Eye (tissue), 1 donor: ENCODE results near the gene CC2D2B.
A peak's percentile ranks its signal among the peaks of the same experiment; 100 is the strongest.
"Not testable (repeated sequence)": the region's sequence is repeated elsewhere in the genome, so short reads cannot be mapped to it uniquely, and the experiment has no call there.

Experiments
- DNase-seq: peaks from one replicate; pipeline ENCODE4 v3.0.0-alpha.2; 2015

CC2D2B gene, protein sequence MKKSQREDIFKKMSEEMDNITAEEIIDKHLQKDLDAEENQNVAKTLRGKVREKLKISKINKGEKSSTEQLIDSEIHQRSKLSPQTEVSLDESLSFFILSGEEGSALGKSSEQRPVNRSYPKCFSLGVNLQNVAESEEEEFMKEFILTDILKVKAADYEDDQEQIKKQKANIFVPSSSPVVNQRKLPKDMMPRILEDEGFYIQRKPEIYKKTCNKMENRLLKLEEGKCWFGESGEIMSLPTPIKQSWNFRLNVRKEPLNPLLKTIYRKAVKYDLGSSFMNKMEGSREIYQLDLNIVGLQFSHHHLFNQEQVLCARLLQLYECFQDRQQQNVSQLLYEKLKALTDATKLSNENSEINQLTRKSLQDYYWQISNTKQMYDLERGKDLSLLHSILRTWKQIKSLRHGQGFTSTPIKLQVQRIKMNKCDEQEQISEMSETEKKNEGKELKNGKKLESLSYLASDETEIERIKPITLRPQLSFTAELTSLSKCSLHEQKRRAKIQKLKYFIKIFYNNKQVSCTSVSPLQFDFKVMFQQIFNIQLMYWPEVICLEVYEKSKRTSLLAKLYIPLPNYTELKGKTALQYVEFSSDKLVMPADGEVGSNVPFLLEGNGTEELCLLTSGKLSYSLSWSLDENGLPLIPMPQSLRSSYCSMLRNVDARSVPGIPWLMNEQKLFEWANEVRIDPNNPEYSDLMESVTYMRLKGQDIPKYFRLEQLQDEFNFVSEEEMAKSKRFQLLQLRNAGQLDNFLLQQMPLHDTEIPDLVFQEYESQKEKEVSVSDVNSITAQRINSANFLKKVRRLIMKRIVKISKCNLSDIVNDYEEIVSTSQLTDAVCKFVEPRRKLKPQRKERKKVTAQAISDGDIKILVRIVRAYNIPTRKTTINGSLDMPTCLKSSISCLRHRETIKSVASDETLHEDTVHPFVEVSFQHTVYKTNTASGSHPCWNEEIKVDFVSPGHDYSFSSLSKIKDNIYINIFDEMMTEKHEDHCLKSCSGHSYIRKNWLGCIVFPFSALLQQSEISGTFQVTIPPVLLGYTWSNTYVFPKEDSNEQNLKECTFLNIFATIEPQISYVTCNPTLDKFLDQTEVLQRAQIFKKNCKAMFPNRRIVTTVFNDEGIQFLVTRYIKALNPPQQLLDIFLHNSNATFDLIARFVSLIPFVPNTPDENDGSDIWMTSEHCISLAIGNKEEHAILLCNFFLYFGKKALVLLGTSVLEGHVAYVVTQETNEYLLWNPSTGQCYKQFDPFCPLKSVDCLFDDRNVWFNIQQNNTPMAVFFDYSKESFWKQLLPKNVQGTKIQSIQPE (N-terminal part only)

GRCh38 chr10:95907456-95908253, at the start of gene CC2D2B:
Gene CC2D2B, plus strand, starts transcription at chr10:95907975. Its CDS starts 3,349 bp downstream, at chr10:95911324.
- peak; percentile 93 for DNase-seq

- DNase-seq: no peak
These were observed 47.4 kb upstream of the CC2D2B start for GRCh38 chr10:95860166-95860940.

GRCh38 chr10:95861386-95861785, 46.4 kb upstream of the CC2D2B start:
- DNase-seq: no peak

DNA sequence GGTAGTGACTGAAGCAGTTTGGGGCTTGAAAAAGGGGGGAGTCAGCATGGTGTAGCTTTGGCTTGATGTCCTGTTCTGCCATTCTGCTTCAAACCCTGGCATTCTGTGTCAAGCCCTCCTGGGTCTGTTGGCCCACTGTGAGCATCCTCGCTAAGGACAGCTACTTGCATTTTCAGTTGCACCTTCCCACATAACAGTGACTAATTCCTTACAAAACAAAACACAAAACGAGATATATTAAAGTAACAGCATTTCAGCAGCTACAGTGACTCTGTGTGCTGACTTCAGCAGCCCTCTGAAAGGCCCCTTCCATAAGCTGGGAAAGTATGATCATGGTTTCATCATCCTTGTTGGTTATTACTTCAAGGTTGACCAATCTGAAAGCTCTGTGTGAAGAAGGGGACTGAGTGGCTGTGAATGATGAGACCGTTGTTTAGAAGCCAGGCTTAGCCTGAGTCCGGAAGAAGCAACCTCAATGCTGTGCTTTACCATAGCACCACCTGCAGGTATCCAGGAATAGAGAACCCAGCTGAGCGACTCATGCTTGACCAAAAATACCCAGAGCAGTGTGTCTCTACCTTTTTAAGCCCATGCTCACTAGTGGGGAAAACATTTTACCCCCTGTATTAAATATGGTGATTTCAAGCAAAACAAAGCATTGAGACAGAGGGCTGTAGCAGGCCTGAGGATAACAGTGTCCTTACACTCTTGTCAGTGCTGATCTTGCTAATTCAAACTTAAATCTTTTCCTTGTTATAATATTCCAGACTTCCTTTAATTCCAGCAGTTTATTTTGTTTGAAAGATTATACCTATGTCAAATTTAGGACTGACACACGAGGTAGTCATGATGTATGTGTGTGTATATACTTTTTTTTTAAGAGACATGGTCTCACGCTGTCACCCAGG, 42.6 kb upstream of the CC2D2B start:
- peak; percentile 49 for DNase-seq

- no peak for DNase-seq
These were observed 41.8 kb upstream of the CC2D2B start for GRCh38 chr10:95865814-95866466.

DNA sequence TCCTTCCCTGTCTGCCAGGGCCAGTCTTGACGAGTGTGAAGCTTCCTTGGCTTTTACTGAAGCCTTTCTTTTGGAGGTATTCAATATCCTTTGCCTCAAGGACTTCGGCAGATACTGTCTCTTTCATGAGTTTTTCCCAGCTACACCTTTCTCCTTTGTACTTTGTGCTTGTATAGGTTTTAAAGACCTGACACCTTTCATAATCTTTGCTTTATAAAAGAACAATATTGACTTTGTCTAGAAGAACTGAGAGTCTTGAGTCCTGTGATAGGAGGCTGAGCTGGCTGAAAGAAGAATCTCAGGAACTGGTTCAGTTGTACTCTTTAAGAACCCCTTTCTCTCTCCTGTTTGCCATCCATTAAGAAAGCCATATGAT, 41.3 kb upstream of the CC2D2B start:
- DNase-seq: no peak

- DNase-seq: no peak
These were observed 39.9 kb upstream of the CC2D2B start for GRCh38 chr10:95867866-95868265.

DNA sequence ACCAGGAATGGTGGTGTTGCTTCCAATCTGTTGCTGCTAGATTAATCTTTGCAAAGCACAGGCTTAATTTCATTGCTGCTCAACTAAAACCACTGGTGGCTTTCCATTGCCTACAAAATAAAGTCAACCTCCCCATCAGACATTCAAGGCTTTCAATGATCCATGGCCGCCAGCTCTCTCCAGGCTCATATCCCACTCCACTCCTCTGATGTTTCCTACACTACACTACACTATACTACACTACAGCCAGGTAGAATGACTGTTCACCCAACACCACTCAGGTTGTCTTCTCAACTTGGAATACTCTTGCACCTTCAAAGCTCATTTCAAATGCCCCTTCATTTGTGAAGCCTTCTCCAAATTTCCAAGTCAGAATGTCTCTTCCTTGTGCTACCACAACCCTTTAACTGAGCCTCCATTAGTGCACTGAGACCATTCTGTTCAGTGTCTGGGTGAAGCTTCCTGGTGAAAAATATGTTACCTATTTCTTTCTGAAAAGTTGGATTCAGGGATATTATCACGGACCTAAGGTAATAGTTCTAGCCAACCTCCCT, 35.5 kb upstream of the CC2D2B start:
- DNase-seq: no peak

DNA sequence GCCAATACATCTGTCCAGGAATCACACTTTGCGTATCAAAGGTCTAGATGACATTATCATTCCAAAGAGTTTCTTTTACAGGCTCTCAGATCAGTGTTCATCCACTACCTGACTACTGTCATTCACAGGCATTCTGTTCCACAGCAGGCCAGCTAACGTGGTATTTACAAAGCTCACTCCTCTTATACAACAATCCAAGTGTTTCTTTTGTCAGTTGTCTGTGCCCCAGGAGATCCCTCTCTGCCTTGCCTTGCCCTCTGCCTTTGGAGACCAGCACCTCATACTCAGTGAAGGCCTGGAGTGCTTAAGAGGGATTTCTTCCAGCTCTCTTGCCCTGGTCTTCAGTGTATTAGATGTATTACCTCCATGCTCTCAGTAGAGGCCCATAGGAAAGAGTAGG, 34.6 kb upstream of the CC2D2B start:
- DNase-seq: no peak

DNA sequence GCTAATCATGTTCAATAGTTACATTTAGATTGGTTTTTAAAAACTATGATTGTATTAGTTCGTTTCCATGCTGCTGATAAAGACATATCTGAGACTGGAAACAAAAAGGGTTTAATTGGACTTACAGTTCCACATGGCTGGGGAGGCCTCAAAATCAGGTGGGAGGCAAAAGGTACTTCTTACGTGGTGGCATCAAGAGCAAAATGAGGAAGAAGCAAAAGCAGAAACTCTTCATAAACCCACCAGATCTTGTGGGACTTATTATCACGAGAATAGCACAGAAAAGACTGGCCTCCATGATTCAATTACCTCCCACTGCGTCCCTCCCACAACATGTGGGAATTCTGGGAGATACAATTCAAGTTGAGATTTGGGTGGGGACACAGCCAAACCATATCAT, 34.1 kb upstream of the CC2D2B start:
- no peak for DNase-seq

DNA sequence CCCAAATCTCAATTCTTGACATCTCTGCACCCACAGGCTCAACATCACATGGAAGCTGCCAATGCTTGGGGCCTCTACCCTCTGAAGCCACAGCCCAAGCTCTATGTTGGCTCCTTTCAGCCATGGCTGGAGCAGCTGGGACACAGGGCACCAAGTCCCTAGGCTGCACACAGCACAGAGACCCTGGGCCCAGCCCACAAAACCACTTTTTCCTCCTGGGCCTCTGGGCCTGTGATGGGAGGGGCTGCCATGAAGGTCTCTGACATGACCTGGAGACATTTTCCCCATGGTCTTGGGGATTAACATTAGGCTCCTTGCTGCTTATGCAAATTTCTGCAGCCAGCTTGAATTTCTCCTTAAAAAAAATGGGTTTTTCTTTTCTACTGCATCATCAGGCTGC, 33.0 kb upstream of the CC2D2B start:
- not testable (repeated sequence) for DNase-seq

DNA sequence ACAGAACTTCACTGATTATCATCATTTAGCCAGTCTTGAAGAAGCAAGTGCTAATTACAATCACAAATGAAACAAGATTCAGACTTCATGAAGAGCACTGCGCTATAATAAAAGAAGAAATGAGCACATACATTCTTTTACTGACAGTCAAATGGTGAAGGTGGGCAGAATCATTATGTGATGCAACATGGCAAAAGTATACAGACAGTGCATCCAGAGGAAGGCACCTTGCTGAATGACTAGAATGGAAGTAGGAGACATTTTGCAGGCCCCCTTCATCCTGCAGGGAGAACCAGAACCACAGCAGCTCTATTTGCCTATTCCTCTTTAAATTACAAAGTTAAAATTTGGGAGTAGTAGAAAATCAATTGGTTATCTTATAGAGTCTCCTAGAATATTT, 31.0 kb upstream of the CC2D2B start:
- no peak for DNase-seq

- no peak for DNase-seq
These were observed 29.9 kb upstream of the CC2D2B start for GRCh38 chr10:95877881-95878280.

DNA sequence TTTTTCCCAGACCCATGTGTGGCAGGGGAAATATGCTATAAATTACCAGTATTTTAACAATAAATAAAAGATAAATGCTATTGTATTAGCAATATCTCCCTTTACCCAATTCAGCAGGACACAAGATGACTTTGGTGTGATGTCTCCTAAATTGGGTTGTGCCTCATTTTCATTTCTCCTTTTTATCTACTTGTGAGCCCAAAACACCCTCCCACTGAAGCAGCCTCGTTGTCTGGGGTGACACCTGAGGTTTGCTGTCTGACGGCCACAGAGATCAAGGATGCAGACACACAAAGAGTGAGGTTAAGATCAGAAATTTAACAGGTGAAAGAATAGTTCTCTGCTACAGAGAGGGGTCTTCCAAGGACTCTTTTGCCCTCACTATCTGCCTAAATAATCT, 27.1 kb upstream of the CC2D2B start:
- DNase-seq: no peak

GRCh38 chr10:95881316-95881715, 26.5 kb upstream of the CC2D2B start:
- DNase-seq: no peak

GRCh38 chr10:95889830-95890229, 17.9 kb upstream of the CC2D2B start:
- no peak for DNase-seq

GRCh38 chr10:95896071-95896850, 11.5 kb upstream of the CC2D2B start:
- no peak for DNase-seq

DNA sequence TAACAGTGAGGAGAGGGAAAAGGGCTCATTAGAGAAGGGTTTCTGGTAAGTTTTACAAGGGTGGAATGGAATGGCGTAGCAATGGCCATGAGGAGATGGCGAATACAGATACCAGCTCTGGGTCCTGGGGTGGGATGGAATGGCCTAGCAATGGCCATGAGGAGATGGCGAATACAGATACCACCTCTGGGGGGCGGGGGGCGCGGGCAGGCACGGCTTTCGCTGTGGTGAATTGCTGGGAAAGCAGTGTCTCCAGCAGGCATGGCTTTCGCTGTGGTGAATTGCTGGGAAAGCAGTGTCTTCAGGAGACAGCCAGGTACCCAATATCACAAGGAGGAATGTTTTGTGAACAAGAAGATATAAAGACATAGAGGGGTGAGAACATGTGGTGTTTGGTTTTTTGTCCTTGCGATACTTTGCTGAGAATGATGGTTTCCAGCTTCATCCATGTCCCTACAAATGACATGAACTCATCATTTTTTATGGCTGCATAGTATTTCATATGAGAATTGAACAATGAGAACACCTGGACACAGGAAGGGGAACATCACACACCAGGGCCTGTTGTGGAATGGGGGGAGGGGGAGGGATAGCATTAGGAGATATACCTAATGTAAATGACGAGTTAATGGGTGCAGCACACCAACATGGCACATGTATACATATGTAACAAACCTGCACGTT, 1.7 kb upstream of the CC2D2B start:
- DNase-seq: not testable (repeated sequence)
